WTC11 (cell line): ENCODE results near the gene COPS9.

Experiments used
- CTCF ChIP-seq: fragments of 200-600 bp; IDR thresholded peaks from 2 replicates; pipeline ENCODE4 v1.8.0; 2022; ENCODE audit warnings: antibody characterized with exemption
- HMGXB4 ChIP-seq: sonication (generic); formaldehyde crosslinking; IDR thresholded peaks from 2 replicates; pipeline ENCODE4 v1.8.1; 2023; ENCODE audit warnings: mild to moderate bottlenecking, moderate library complexity, missing genetic modification reagents
- IRF2 ChIP-seq: sonication (generic); formaldehyde crosslinking; IDR thresholded peaks from 2 replicates; pipeline ENCODE4 v1.8.0; 2022; ENCODE audit warnings: low read depth, missing genetic modification reagents, borderline replicate concordance
- TEAD4 ChIP-seq: sonication (generic); formaldehyde crosslinking; IDR thresholded peaks from 2 replicates; pipeline ENCODE4 v1.8.0; 2022; ENCODE audit warnings: mild to moderate bottlenecking, missing genetic modification reagents
- ZNF138 ChIP-seq: sonication (generic); formaldehyde crosslinking; conservative IDR thresholded peaks from 2 replicates; pipeline ENCODE4 v1.8.1; 2022; ENCODE audit warnings: mild to moderate bottlenecking, moderate library complexity, missing genetic modification reagents

- TF ChIP-seq CTCF = no peak
- TF ChIP-seq HMGXB4 (CRISPR knock-in tag) = no peak
- no peak for TF ChIP-seq IRF2 (CRISPR knock-in tag)
- TF ChIP-seq TEAD4 (CRISPR knock-in tag) = no peak
- no peak for TF ChIP-seq ZNF138 (CRISPR knock-in tag)
These were observed 2.9 kb upstream of the COPS9 start for GRCh38 chr2:240139011-240139441.
